Fibroblast of peridontal ligament (primary cell): ENCODE data around the gene HIF1A.
"Not testable (repeated sequence)": the region's sequence is repeated elsewhere in the genome, so short reads cannot be mapped to it uniquely, and the experiment has no call there.

Experiments
- DNase-seq: peaks from one replicate; pipeline ENCODE4 v3.0.0-alpha.2; 2010; ENCODE audit errors: extremely low read depth

HIF1A gene

GRCh38 chr14:61673305-61673704, 22.0 kb upstream of the HIF1A start:
- no peak for DNase-seq

GRCh38 chr14:61675291-61675690, 20.0 kb upstream of the HIF1A start:
- DNase-seq = no peak

DNA sequence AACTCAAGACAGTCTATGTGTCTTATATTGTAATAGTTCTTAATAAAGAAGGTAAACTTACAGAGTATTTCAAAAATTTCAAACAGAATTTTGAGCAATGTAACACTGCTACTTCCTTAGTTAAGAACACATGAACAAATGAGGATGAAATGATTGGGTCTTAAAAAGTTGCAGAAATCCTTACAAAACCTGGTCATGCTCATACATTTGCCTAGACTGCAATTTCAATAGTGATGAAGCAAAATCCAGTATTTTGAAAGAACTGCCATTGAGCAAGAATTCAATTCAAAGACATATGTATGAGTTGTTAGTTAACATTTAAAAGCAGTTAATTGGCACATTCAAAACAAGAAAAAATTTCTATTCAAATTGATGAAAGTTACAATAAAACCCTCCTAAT, 17.8 kb upstream of the HIF1A start:
- DNase-seq = no peak

- no peak for DNase-seq
Observed at GRCh38 chr14:61678975-61679374, 16.3 kb upstream of the HIF1A start.

- no peak for DNase-seq
Observed at GRCh38 chr14:61681413-61681812, 13.9 kb upstream of the HIF1A start.

- no peak for DNase-seq
Observed at GRCh38 chr14:61683108-61683507, 12.2 kb upstream of the HIF1A start.

GRCh38 chr14:61690039-61690438, 5.3 kb upstream of the HIF1A start:
- DNase-seq = no peak

DNA sequence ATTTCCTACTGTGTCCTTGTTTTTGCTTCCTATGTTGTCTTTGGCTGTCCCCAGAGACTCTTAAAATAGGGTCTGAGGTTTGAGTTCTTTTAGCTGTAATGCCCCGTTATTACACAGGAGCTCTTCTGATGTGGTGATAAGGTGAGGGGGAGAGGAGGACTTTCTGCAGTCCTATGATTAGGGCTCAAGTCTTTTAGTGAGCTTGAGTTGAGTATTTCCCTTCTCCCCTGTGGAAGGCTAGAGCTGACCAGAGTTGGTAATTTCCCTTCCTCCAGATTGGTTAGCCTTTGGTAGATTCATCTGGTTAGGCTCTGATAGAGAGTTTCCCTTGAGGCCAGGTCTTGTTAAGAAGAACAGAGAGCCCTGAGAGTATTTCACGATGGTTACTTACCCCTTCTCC, 4.3 kb upstream of the HIF1A start:
- no peak for DNase-seq

DNA sequence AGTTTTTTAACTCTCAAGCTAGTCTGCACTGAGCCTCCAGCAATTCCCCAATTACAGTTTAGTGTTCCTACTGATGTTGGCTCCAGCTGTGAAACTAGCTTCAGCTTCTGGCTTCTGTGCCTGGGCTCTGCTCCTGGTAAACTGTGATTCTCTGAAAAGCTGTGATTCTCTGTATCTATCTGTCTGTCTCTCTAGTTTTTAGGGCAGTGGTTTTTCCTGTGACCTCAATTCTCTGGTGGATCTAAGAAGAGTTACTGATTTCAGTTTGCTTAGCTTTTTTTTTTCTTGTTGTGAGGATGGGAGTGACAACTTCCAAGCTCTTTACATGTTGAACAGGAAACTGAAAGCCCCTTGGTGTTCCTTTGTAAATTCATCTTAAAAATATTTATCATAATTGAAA, 3.8 kb upstream of the HIF1A start:
- no peak for DNase-seq

DNA sequence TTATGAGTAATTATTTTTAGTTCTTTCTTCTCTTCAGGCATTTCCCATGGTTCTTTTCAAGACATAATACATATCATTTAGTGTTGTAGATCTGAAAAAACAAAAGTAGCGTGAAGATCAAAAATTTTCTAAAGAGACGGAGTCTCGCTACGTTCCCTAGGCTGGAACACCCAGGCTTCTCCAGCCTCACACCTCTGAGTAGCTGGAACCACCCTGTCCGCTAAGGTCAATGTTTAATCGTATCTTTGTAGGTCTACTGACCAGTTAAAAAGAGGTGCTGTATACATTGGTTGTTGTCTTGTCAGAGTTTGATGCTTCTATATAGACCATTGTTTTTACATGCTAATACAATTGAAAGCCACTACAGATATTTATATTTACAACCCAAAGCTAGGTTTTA, 1.3 kb upstream of the HIF1A start:
- no peak for DNase-seq

- peak; percentile 52 for DNase-seq
Observed at GRCh38 chr14:61695695-61696527, 598 bp downstream of the HIF1A start.

DNA sequence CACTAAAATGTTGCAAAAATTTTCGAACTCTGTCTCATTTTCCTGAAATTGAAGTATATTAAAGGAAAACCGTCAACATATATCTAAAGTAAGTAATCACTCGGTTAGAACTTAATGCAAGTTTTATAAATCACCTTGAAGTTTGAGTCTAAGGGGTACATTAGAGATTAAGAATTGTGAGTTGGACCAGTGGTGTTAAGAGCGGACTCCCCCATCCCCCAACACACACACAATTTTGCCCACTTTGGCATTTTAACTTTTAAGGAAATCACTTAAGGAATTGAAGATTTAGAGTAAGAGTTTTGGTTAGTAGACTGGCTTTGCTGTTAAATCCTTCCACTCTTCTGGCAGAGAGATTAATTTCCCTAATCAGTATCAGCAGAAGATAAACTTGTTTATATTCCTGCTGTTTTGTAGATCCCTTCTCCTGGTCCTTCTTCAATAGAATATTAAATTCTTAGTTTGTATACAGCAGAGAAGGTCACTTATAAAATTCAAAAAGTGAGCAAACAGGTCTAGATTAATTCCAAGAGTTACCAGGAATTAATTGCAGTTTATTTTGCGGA, 1.5 kb downstream of the HIF1A start:
- DNase-seq = no peak

DNA sequence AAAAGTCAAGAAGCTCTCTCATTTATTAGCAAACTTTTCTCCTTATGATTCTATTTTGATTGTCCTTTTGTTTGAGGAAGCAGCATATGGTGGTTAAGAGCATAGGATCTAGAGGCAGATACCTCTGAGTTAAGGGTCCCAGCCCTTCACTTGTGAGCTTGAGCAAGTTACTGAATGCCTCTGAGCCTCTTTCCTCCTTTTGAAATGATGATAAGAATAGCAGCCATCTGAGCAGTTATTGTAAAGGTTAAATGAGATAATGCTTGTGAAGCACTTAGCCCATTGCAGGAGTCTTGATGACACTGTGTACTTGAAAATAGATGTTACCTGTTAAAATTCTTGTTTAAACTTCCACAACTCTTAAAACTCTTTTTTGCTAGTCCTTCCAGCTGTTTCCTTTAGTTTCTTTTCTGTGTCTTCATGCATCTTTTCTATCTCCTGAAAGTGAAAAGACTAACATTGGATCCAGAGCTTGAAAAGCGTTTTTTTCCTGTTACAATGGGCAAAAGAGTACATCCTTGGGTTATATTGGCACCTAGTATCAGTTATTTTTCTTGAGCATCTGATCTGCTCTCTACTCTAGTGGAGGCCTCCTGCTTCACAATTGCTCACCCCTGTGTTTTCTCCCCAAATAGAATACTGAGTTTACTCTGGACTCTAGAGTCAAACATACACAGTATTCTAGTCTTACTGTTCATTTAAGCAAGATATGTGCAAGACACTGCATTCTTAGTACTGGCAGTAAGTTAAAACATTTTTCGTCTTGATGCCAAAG, 3.1 kb downstream of the HIF1A start:
- no peak for DNase-seq

GRCh38 chr14:61699027-61699426, 3.7 kb downstream of the HIF1A start:
- DNase-seq = no peak

DNA sequence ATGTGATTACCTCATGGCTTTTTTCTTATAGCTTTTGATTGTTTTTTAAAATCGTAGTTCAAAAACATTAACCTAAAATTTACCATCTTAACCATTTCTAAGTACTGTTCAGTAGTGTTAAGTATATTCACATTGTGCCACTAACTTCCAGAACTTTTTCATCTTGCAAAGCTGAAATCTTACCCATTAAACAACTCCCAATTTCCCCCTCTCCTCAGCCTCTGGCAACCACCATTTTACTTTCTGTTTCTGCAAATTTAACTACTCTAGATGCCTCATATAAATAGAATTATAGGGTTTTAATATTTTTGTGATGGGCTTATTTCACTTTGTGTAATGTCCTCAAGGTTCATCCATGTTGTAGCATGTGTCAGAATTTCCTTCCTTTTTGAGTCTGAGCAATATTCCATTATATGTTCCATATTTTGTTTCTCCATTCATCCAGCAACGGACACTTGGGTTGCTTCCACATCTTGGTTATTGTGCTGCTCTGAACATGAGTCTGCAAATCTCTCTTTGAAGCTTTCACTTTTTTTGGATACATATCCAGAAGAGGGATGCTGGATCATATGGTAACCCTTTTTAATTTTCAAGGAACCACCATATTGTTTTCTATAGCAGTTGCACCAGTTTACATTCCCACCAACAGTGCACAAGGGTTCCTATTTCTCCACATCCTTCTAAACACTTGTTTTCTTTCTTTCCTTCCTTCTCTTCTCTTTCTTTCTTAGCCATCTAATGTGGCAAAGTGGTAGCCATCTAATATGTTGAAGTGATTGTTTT, 5.0 kb downstream of the HIF1A start:
- DNase-seq = no peak

GRCh38 chr14:61701946-61702345, 6.6 kb downstream of the HIF1A start:
- DNase-seq = no peak

DNA sequence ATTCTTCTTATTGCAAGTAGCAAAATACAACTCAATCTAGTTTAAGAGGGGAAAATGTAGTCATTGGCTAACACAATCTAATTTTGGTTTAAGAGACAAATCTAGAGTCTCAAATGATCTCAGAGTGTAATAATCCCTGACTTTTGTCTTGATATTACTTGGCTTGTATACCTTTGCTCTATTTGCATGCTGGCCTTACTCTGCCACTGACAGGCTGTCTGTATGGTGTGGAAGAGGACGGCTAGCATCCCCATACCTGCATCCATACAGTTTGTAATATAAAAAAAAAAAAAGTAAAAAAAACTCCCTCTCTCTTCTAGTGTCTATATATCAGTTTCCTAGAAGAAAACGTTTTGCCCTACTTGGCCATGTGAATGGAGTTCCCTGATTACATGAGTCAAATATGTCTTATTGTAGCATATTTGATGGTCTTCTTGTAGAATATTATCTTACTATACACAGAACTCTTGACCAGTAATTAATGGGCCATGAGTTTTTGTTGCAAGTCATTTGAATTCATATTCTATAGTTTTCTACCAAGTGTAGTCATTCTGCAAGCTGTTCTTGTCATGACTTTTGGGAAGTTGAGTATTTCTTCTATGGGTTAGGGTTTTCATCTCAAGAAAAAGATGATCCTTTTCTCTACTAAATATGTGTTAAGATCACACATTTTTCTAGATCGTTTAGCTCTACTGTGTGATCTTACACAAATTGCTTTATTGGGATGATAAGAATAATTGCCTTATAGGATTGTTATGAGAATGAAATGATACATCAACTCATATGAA, 8.2 kb downstream of the HIF1A start:
- no peak for DNase-seq

DNA sequence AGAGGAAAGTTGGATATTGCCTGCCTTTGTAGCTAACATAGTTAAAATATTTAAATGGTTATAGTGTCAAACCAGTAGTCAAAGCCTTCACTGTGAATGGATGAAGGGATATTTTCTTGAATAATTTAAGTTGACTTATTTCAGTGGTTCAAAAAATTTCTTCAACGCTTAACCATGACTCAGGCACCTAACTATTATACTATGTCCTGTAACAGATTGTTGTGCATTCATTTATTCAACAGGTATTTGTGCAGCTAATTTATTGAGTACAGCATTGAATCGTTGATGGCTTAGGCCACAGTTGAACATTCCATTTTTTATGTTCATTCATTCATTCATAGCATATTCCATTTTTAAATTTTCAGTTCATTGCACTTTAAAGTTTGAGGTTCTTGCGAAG, 9.2 kb downstream of the HIF1A start:
- DNase-seq = no peak

DNA sequence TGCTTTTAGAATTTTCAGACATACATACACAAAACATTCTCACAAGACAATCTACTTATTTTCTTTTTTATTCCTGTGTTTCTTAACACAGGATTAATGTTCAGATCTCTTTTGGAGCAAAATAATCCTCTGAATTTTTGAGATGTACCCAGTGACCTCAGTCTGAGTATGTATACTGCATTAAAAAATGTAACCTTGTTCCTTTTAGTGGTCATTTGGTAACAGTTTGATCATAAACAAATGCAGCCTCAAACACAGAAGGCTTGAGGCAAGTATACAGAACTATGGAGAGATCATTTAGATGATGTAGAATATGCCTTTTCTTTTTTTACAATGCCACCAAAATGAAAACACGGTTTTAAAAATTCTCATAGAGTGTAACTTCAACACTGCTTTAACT, 9.7 kb downstream of the HIF1A start:
- no peak for DNase-seq

DNA sequence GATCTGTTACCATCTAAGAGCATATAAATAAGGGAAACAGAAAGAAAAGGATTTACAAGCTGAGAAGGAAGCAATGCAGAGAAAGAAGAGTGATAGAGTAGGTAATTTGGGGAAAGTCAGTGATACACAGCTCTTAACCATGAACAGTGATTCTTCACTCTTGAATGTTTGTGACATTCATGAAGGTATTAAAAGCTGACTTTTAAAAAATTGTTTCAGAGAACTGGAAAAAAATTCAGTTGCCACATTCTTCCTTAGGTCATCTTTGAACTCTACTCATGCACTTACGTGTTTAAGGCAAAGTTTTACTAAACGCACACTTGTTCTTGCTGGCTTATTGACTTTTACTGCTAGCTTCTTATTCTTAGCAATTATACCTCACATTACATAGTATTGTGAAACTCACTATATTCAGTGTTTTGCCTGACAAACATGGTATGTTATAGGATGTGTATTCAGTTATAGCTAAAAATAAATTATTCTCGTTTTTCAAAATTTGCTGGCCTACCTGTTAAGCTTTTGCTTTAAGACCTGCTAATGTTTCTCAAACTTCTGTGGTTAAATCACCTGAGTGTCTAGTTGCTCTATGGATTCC, 10.9 kb downstream of the HIF1A start:
- DNase-seq = peak; percentile 35

DNA sequence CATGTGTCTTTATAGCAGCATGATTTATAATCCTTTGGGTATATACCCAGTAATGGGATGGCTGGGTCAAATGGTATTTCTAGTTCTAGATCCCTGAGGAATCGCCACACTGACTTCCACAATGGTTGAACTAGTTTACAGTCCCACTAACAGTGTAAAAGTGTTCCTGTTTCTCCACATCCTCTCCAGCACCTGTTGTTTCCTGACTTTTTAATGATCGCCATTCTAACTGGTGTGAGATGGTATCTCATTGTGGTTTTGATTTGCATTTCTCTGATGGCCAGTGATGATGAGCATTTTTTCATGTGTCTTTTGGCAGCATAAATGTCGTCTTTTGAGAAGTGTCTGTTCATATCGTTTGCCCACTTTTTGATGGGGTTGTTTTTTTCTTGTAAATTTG, 12.5 kb downstream of the HIF1A start:
- not testable (repeated sequence) for DNase-seq
